Psoas muscle (tissue), 8 donors: ENCODE measurements around the gene PLET1. TPM values are rescaled to one million over a fixed set of nuclear protein-coding genes. Genes with fewer than 3 reads are reported as not detected.

ENCODE experiments used
- ATAC-seq, 4 donors: fragments of 200-7000 bp; cut with Tn5 transposase; one replicate each; pipeline ENCODE4 v1.9.1; 2020; ENCODE audit warnings: moderate library complexity in 3 of 4, mild to moderate bottlenecking in 2 of 4
- DNase-seq, 2 donors: peaks; one replicate each; pipeline ENCODE4 v3.0.0-alpha.2; 2020
- H3K27ac ChIP-seq: fragments of 200-600 bp; one replicate; pipeline ENCODE4 v1.8.0; 2022
- H3K27me3 ChIP-seq, 3 donors: fragments of 200-600 bp in 1 of 3; one replicate each; pipeline versions ENCODE4 v1.6.1 to v1.8.0; 2013 to 2022; ENCODE audit warnings: low read length in 2 of 3, mild to moderate bottlenecking in 2 of 3, moderate library complexity in 1 of 3; ENCODE audit not compliant: insufficient read depth in 3 of 3
- H3K36me3 ChIP-seq, 2 donors: fragments of 200-600 bp in 1 of 2; one replicate each; pipeline versions ENCODE4 v1.6.1 to v1.8.0; 2013 to 2022; ENCODE audit warnings: low read depth in 1 of 2, mild to moderate bottlenecking in 1 of 2, moderate library complexity in 1 of 2; ENCODE audit not compliant: insufficient read depth in 1 of 2
- H3K4me1 ChIP-seq: fragments of 200-600 bp; one replicate; pipeline ENCODE4 v1.8.0; 2022
- H3K4me3 ChIP-seq: fragments of 200-600 bp; one replicate; pipeline ENCODE4 v1.8.0; 2022; ENCODE audit warnings: mild to moderate bottlenecking
- H3K9me3 ChIP-seq: fragments of 200-600 bp; one replicate; pipeline ENCODE4 v1.8.0; 2022
- CTCF ChIP-seq: fragments of 200-600 bp; IDR thresholded peaks from one replicate; pipeline ENCODE4 v1.8.0; 2022; ENCODE audit warnings: antibody characterized with exemption
- WGBS, 3 donors: extraction: QIAGEN DNeasy Blood & Tissue Kit; methylation state at CpG; one replicate each; pipeline versions ENCODE4 v1.1.6 to v1.1.7; 2013; 5-methylcytosine and 5-hydroxymethylcytosine counted together
- intact Hi-C, 2 donors: fragments of 100-400 bp; cut with DNase I; formaldehyde crosslinking; loops; one replicate each; pipeline versions ENCODE4 v1.11.0 to v1.14.2; 2022
- polyA plus RNA-seq, 3 donors: library from polyadenylated mRNA; stranded (reverse); fragments of 200-250 nt; gene quantifications; one replicate each; pipeline ENCODE4 v1.2.3, GENCODE V29; 2013
- total RNA-seq, 4 donors: library from RNA; stranded (reverse); fragmentation: NEBNext Ultra II Directional in 2 of 4; extraction: Animal tissue kit (Norgen Biotek cat#: 25700) in 2 of 4; gene quantifications; one replicate each; pipeline versions ENCODE4 v1.2.1 to v1.2.4, GENCODE V29; 2021 to 2023
- donor health status: healthy with polysubstance abuse.
- donor health status: DM: no; HTN: no; CAD: no; lungs with moderate emphysema.
- donor health status: Bipolar disorder and iron deficiency.
- donor health status: healthy.
- donor health status: DM: yes; HTN: yes; CAD: no.
- donor health status: DM: no; HTN: no; CAD: no.
- donor health status: DM: no; HTN: no; CAD: no.
- donor health status: DM: yes; HTN: yes; CAD: no.

Gene PLET1
- total and polyA plus RNA-seq, 7 donors, result not detected

GRCh38 chr11:112281726-112282125, 21.1 kb upstream of the PLET1 start:
- intact Hi-C loops, result loop anchor here (2.0 to 10.0 kb wide), 3 partner anchors 63 to 169 kb away; no protein-coding TSS in a partner anchor
- 74 to 77% (median 75%) methylated on average over 4 of the region's 4 CpGs for WGBS, 3 donors
- no peaks in the 10 kb centered on the region for H3K9me3 ChIP-seq
- H3K4me3 ChIP-seq, result no peak overlapping the region
- no peaks in the 10 kb centered on the region for H3K27me3 ChIP-seq
- TF ChIP-seq CTCF, result no peak
- no peaks in the 10 kb centered on the region for H3K36me3 ChIP-seq
- H3K27ac ChIP-seq, result no peak overlapping the region
- DNase-seq (no peak), ATAC-seq (no peak)
- no peaks in the 10 kb centered on the region for H3K4me1 ChIP-seq

- no peaks in the 10 kb centered on the region for H3K4me1 ChIP-seq
- intact Hi-C loops, result loop anchor here (1.0 to 10.0 kb wide), 4 partner anchors 61 to 168 kb away; no protein-coding TSS in a partner anchor
- peak; percentile 89 to 97 (median 92) for ATAC-seq
- no peaks in the 10 kb centered on the region for H3K9me3 ChIP-seq
- H3K27ac ChIP-seq, result peak overlapping the region; percentile 16
- WGBS, 3 donors, result 1 to 2% (median 2%) methylated on average over 18 of the region's 18 CpGs
- no peaks in the 10 kb centered on the region for H3K36me3 ChIP-seq
- TF ChIP-seq CTCF, result peak; percentile 70
- H3K27me3 ChIP-seq, result no peaks in the 10 kb centered on the region
- peak; percentile 33 to 61 for DNase-seq
- H3K4me3 ChIP-seq, result peak overlapping the region; percentile 77
Measured at GRCh38 chr11:112280268-112281126, 19.8 kb upstream of the PLET1 start.

- WGBS, 3 donors, result 2 to 5% (median 2%) methylated on average over 14 to 15 of the region's 15 CpGs
- peak; percentile 74 to 75 for DNase-seq
- Histone ChIP-seq H3K27me3 (no peaks in the 10 kb centered on the region), H3K27ac (peak overlapping the region; percentile 16), H3K9me3 (no peaks in the 10 kb centered on the region), H3K36me3 (no peaks in the 10 kb centered on the region), H3K4me3 (peak overlapping the region; percentile 77), H3K4me1 (no peaks in the 10 kb centered on the region)
- intact Hi-C loops, result loop anchor here (1.0 to 10.0 kb wide), 4 partner anchors 61 to 168 kb away; no protein-coding TSS in a partner anchor
- ATAC-seq, result peak; percentile 79 to 91 (median 86)
- peak; percentile 88 for TF ChIP-seq CTCF
Measured at GRCh38 chr11:112279901-112280267, 19.2 kb upstream of the PLET1 start.

GRCh38 chr11:112278803-112279202, 18.1 kb upstream of the PLET1 start:
- 83 to 88% (median 86%) methylated on average over 3 of the region's 3 CpGs for WGBS, 3 donors
- H3K9me3 ChIP-seq, result no peaks in the 10 kb centered on the region
- H3K27ac ChIP-seq, result no peak overlapping the region
- ATAC-seq (no peak), DNase-seq (no peak)
- H3K4me3 ChIP-seq, result no peak overlapping the region
- H3K4me1 ChIP-seq, result no peaks in the 10 kb centered on the region
- no peak for TF ChIP-seq CTCF
- intact Hi-C loops, result no loop called here
- H3K27me3 ChIP-seq, result no peaks in the 10 kb centered on the region
- no peaks in the 10 kb centered on the region for H3K36me3 ChIP-seq
